GM19025 (cell line): Measurements from ENCODE around the gene PRMT3.
"Not testable (repeated sequence)": the region's sequence is repeated elsewhere in the genome, so short reads cannot be mapped to it uniquely, and the experiment has no call there.

ENCODE experiments used
- ATAC-seq: cut with Tn5 transposase; IDR thresholded peaks from one replicate; pipeline ENCODE4 v1.9.1; 2021; ENCODE audit warnings: mild to moderate bottlenecking, low read depth, moderate library complexity; ENCODE audit not compliant: unreplicated experiment

Gene PRMT3

DNA sequence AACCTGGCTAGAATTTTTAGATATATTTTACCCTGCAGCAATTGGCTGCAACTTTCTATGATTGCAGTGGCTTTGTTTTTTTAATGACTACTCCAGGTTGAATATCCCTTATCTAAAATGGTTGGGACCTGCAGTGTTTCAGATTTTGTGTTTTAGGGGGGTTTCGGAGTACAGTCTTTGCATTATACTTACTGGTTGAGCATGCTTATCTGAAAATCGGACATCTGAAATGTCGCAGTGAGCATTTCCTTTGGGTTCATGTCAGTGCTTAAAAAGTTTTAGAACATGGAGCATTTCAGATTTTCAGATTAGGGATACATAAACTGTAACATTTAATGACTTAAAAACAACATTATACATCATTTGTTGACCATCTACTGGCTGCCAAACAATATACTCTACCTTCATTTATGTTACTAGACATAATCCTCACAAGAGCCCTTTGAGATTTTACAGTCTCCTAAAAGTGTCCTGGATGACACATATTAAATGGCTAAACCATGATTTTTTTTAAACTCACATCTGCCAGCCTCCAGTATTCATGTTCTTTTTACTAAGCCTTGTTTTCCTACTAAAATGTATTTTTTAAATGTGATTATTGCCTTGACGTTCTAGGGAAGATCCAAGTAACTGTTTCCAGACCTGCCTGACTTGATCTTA lies 66.3 kb downstream of the PRMT3 start:
- no peak for ATAC-seq

GRCh38 chr11:20457001-20457799 lies 69.7 kb downstream of the PRMT3 start:
- no peak for ATAC-seq

DNA sequence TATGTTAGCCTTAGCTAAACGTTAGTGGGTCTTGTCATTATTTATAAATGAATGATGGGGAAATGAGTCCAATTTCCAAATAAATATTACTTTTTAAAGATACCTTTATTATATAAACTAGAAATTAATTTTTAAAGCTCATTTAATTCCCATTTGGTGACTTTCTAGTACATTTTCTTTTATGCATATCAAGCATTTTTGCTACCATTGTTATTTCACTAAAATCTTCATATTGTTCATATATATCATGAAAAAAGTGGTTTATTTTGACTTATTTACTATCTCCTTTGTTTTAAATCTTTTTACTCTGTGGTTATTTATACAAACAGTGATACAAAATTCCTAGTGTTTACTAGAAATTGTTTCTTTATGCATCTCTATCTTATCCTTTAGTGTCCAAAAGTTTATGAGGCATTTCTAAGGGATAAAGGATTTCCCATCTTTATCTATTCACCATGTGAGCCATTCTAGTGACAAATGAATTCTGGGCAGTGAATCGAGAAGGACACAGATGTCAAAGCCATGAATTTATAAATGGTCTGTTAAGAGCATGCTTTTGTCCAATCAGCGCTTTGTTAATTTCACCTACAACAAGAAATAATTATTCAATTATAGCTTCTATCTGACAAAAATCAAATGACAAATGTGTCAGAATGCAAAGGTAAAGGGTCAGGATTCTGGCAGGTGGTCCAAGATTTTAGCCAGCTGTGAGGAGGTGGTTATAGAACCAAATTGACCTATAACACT lies 70.6 kb downstream of the PRMT3 start:
- no peak for ATAC-seq

- no peak for ATAC-seq
Measured at GRCh38 chr11:20458905-20459632, 71.6 kb downstream of the PRMT3 start.

- no peak for ATAC-seq
Measured at GRCh38 chr11:20459865-20460264, 72.3 kb downstream of the PRMT3 start.

DNA sequence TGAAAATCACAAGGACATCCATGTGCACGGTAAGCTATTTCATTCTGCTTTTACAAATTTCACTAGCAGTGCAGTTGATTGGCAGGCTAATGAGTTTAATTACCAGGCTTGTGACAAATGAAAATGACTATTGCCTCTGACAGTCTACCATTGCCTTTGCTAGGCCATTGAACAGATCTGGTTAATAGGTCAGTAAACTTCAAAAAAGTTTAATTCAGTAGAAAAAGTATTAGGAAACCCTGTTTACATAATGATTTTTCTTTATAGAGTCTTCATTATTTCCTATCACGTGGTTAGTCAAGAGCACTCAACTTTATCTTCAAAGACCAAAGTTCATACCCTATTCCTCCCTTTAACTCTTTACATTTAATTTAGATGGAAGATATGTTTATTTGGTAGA lies 77.0 kb downstream of the PRMT3 start:
- no peak for ATAC-seq

DNA sequence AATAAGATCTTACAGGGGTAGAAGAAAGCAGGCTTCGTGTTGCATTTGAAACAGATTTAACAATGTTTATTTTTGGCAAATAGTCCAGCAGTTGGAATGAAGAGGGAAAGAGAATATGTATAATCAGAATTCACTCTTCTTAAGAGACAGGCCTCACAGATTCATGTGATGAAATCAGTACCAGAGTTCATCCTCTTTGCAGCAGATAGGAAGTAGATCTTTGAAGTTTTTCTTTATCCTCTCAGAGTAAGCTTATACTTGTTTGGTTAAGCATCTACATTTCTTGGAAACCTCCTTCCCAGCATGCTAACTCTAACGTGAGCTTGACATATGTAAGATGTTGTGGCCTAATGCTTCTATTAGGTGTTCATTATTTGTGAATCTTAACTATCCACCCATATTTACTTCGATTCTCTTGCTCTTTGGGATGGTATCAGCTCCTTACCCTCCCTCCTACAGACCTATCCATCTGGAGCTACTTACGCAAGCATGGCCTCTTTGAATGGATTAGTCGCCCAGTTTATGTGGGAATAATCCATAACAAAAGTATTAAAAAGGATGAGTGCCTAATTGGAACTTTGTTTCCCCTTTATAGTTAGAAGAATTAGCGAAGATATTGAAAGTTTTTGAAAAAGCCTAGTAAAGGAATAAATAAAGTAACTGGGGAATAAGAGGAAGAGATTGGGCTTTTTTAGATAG lies 80.1 kb downstream of the PRMT3 start:
- no peak for ATAC-seq

DNA sequence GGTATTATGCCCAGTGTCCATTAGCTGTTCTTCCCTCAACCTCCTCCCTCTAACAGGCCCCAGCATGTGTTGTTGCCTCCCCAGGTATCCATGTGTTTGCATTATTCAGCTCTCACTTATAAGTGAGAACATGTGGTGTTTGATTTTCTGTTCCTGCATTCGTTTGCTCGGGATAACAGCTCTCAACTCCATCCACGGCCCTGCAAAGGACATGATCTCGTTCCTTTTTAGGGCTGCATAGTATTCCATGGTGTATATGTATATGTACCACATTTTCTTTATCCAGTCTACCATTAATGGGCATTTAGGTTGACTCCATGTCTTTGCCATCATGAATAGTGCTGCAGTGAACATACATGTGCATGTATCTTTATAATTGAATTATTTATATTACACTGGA lies 82.8 kb downstream of the PRMT3 start:
- ATAC-seq: no peak

DNA sequence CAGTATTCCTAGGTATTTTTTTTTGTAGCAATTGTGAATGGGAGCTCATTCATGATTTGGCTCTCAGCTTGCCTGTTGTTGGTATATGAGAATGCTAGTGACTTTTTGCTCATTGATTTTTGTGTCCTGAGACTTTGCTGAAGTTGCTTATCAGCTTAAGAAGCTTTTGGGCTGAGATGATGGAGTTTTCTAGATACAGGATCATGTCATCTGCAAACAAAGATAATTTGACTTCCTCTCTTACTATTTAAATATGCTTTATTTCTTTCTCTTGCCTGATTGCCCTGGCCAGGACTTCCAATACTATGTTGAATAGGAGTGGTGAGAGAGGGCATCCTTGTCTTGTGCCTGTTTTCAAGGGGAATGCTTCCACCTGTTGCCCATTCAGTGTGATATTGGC lies 84.4 kb downstream of the PRMT3 start:
- ATAC-seq: not testable (repeated sequence)

GRCh38 chr11:20474176-20474881 lies 86.8 kb downstream of the PRMT3 start:
- no peak for ATAC-seq

GRCh38 chr11:20474882-20475517 lies 87.5 kb downstream of the PRMT3 start:
- ATAC-seq: no peak

GRCh38 chr11:20477418-20478090 lies 90.0 kb downstream of the PRMT3 start:
- no peak for ATAC-seq

DNA sequence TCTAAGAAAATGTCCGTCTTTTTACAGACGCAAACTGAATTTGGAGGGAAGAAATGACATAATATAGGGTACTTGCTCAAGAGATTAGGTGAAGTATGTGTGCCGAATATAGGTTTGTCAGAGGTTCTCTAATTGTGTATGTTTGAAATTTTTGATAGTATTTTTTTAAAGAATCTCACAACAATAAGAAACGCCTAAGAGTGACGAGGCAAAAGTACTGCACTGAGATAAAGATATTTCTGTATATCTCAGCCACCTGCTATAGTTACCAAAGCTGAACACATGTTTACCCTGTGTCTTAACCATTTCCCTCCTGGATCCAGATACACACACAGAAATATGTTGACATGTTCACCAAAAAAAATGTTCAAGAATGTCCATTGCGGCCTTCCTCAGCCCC lies 92.0 kb downstream of the PRMT3 start:
- no peak for ATAC-seq

DNA sequence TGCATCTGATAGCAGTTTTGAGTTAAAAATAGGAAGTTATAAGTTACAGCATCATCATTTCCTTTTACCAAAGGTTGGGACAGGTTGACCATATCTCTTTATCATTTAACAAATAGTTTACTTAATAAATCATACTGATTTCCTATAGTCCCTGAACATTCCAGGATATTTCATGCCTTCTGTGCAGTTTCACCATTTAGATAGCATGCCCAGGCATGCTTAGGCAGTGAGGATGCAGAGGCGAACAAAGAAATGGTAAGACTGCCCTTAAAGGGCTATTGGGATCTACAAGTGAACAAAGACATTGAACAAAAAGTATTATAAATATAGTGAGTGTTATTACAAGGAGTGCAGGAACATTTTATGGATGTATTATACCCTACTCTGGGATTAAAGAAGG lies 96.4 kb downstream of the PRMT3 start:
- ATAC-seq: no peak

- not testable (repeated sequence) for ATAC-seq
Measured at GRCh38 chr11:20484416-20484815, 96.9 kb downstream of the PRMT3 start.

DNA sequence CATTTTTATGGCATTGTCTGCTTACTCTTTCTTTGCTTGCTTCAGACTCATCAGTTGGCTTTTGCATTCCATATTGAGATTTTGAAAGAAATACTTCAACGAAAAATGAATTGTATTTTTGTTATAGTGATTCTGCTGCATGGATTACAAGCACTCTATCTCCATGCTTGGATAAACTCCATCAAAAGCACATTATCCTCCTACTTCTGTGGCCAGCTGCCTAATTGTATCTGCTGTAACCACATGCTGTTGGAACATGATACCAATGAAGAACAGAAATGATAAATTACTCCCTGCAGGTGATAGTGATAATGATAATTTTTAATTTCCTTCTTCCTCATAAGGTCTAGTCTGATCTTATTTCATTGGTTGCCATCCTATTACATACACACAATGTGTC lies 100.8 kb downstream of the PRMT3 start:
- no peak for ATAC-seq

DNA sequence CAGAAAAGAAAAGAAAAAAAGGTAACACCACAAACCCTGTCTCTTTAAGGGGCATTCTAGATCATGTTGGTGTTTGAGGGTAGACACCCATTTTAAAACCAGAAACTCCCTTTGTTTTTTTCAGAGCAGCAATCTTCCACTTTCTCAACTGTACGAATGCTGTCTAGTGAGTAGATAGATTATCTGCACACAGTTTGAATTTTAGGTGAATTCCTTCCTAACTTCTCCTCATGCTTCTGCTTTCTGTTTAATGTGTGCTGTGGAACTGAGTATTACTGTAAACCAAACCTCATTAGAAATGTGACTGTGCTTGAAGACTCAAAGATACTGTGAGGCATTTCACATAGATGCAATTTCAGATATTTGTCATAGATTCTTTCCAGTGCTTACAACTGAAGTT lies 102.4 kb downstream of the PRMT3 start:
- ATAC-seq: peak; percentile 93

DNA sequence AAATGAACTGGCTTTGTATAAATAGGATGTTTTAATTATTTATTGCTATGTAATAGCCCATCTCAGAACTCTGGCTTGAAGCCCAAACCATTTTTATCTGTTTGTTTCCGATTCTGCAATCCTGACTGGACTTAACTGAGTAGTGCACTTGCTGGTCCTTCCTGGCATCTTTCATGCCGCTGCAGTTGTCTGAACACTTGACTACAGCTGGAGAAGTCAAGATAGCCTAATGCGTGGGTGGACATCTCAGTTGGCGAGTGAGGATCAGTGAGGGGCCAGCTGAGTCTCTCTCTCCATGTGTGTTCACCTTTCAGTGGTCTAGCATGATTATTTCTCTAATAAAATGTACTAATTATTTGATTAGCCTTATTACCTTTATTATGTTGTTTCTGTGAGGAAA lies 105.8 kb downstream of the PRMT3 start:
- no peak for ATAC-seq
